Loucy (cell line): ENCODE measurements around the gene ABCC3.

Experiments used
- H2AFZ ChIP-seq: fragments of 200-600 bp; sonication (generic); 2 replicates; pipeline ENCODE4 v1.6.0; 2016; ENCODE audit warnings: antibody characterized with exemption, mild to moderate bottlenecking, low read length, moderate library complexity
- H3F3A ChIP-seq: fragments of 200-600 bp; 2 replicates; pipeline ENCODE4 v1.6.0; 2016; ENCODE audit warnings: antibody characterized with exemption, low read depth, mild to moderate bottlenecking
- H3K27me3 ChIP-seq: fragments of 200-600 bp; sonication (generic); 2 replicates; pipeline ENCODE4 v1.6.1; 2014; ENCODE audit warnings: low read length, mild to moderate bottlenecking; ENCODE audit not compliant: insufficient read depth, poor library complexity, severe bottlenecking
- H3K36me3 ChIP-seq: fragments of 200-600 bp; sonication (generic); 2 replicates; pipeline ENCODE4 v1.6.1; 2016; ENCODE audit warnings: low read length; ENCODE audit not compliant: insufficient read depth
- H3K4me1 ChIP-seq: fragments of 200-600 bp; sonication (generic); 2 replicates; pipeline ENCODE4 v1.5.1; 2014; ENCODE audit warnings: low read length, mild to moderate bottlenecking; ENCODE audit not compliant: insufficient read depth, poor library complexity, severe bottlenecking
- H3K4me2 ChIP-seq: fragments of 200-600 bp; sonication (generic); 2 replicates; pipeline ENCODE4 v1.6.0; 2014; ENCODE audit warnings: antibody characterized with exemption, low read length, low read depth, mild to moderate bottlenecking; ENCODE audit not compliant: poor library complexity, severe bottlenecking
- H3K4me3 ChIP-seq: fragments of 200-600 bp; sonication (generic); 2 replicates; pipeline ENCODE4 v1.5.1; 2014; ENCODE audit warnings: low read length, mild to moderate bottlenecking, mixed read lengths; ENCODE audit not compliant: poor library complexity, severe bottlenecking
- H3K79me2 ChIP-seq: fragments of 200-600 bp; sonication (generic); 2 replicates; pipeline ENCODE4 v1.6.1; 2014; ENCODE audit warnings: low read length; ENCODE audit not compliant: insufficient read depth
- H3K9ac ChIP-seq: fragments of 200-600 bp; sonication (generic); 2 replicates; pipeline ENCODE4 v1.6.0; 2014; ENCODE audit warnings: mild to moderate bottlenecking, low read depth, low read length, moderate library complexity; ENCODE audit not compliant: poor library complexity, severe bottlenecking
- H3K9me2 ChIP-seq: fragments of 200-600 bp; sonication (generic); replicated peaks from 2 replicates; pipeline ENCODE4 v1.6.1; 2016; ENCODE audit warnings: low read depth, low read length, mixed read lengths
- H3K9me3 ChIP-seq: fragments of 200-600 bp; sonication (generic); 2 replicates; pipeline ENCODE4 v1.6.1; 2014; ENCODE audit warnings: mild to moderate bottlenecking, antibody characterized with exemption, low read length, low read depth; ENCODE audit not compliant: insufficient read depth
- H4K20me1 ChIP-seq: fragments of 200-600 bp; sonication (generic); 2 replicates; pipeline ENCODE4 v1.6.0; 2014; ENCODE audit warnings: antibody characterized with exemption, low read length, mild to moderate bottlenecking; ENCODE audit not compliant: insufficient read depth, poor library complexity, severe bottlenecking
- EZH2phosphoT487 ChIP-seq: fragments of 200-600 bp; IDR thresholded peaks from 2 replicates; pipeline ENCODE4 v1.6.1; 2018; ENCODE audit warnings: antibody characterized with exemption, mild to moderate bottlenecking, moderate library complexity, borderline replicate concordance
- TF ChIP-seq, protein P1 (sequence below): fragments of 200-600 bp; sonication (generic); conservative IDR thresholded peaks from 2 replicates; pipeline ENCODE4 v1.5.1; 2014; ENCODE audit warnings: mild to moderate bottlenecking, antibody characterized with exemption, low read length

ABCC3 gene

DNA sequence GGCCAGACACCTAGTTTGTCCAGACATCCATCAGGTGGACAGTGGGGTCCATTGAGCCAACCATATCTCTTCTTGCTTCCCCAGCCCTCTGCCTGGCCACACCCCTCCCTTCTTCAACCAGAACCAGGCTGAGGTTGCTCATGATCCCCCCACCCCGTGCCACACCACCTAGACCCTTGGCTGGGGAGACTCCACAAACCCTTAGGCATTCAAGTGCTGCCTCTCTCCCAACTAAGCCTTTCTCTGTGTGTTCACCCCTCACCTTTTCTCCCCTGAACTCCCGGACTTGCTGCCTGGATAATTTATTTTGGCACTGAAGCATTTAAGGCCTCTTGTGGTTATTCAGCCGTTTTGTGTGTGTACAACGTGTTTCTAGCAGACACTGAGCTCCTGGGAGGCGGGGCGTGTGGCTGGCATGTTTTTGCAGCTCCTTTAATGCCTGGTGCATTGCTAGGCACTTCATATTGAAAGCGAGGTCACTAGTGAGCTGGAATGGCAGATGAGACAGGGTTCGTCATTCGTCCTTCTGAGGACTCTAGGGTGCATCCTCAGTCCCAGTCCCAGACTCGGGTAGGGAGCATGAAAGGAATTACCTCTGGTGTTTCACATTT is 45.5 kb upstream of the ABCC3 start:
- H4K20me1 ChIP-seq = no peaks in the 10 kb centered on the region
- H3K79me2 ChIP-seq = no peaks in the 10 kb centered on the region
- H3K4me3 ChIP-seq = no peak overlapping the region
- H3K9me2 ChIP-seq = no peaks in the 10 kb centered on the region
- H3F3A ChIP-seq = no peaks in the 10 kb centered on the region
- no peaks in the 10 kb centered on the region for H3K9me3 ChIP-seq
- no peaks in the 10 kb centered on the region for H3K27me3 ChIP-seq
- H3K36me3 ChIP-seq = no peaks in the 10 kb centered on the region
- no peak overlapping the region for H3K9ac ChIP-seq
- no peaks in the 10 kb centered on the region for H3K4me1 ChIP-seq
- TF ChIP-seq, protein P1, sequence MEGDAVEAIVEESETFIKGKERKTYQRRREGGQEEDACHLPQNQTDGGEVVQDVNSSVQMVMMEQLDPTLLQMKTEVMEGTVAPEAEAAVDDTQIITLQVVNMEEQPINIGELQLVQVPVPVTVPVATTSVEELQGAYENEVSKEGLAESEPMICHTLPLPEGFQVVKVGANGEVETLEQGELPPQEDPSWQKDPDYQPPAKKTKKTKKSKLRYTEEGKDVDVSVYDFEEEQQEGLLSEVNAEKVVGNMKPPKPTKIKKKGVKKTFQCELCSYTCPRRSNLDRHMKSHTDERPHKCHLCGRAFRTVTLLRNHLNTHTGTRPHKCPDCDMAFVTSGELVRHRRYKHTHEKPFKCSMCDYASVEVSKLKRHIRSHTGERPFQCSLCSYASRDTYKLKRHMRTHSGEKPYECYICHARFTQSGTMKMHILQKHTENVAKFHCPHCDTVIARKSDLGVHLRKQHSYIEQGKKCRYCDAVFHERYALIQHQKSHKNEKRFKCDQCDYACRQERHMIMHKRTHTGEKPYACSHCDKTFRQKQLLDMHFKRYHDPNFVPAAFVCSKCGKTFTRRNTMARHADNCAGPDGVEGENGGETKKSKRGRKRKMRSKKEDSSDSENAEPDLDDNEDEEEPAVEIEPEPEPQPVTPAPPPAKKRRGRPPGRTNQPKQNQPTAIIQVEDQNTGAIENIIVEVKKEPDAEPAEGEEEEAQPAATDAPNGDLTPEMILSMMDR = no peak
- no peak for TF ChIP-seq EZH2phosphoT487
- H3K4me2 ChIP-seq = no peak overlapping the region
- no peak overlapping the region for H2AFZ ChIP-seq

GRCh38 chr17:50590946-50591737 is 43.5 kb upstream of the ABCC3 start:
- H3K36me3 ChIP-seq = no peaks in the 10 kb centered on the region
- H3F3A ChIP-seq = no peaks in the 10 kb centered on the region
- no peak overlapping the region for H2AFZ ChIP-seq
- no peaks in the 10 kb centered on the region for H3K9me2 ChIP-seq
- no peaks in the 10 kb centered on the region for H3K9me3 ChIP-seq
- no peaks in the 10 kb centered on the region for H3K4me1 ChIP-seq
- H3K27me3 ChIP-seq = no peaks in the 10 kb centered on the region
- TF ChIP-seq, protein P1 = no peak
- no peak for TF ChIP-seq EZH2phosphoT487
- H3K79me2 ChIP-seq = no peaks in the 10 kb centered on the region
- H4K20me1 ChIP-seq = no peaks in the 10 kb centered on the region
- no peak overlapping the region for H3K4me2 ChIP-seq
- no peak overlapping the region for H3K4me3 ChIP-seq
- no peak overlapping the region for H3K9ac ChIP-seq

- Histone ChIP-seq H3K4me2 (no peak overlapping the region), H3K27me3 (no peaks in the 10 kb centered on the region), H3K4me1 (no peaks in the 10 kb centered on the region), H3K9ac (no peak overlapping the region), H3K9me3 (no peaks in the 10 kb centered on the region), H4K20me1 (no peaks in the 10 kb centered on the region), H3K4me3 (no peak overlapping the region), H3K36me3 (no peaks in the 10 kb centered on the region), H2AFZ (no peak overlapping the region), H3F3A (no peaks in the 10 kb centered on the region), H3K79me2 (no peaks in the 10 kb centered on the region), H3K9me2 (no peaks in the 10 kb centered on the region)
- TF ChIP-seq, protein P1 = no peak
- no peak for TF ChIP-seq EZH2phosphoT487
Measured at GRCh38 chr17:50593321-50593720, 41.4 kb upstream of the ABCC3 start.
